Measurements from ENCODE around the gene DNER.

The DNER gene

DNA sequence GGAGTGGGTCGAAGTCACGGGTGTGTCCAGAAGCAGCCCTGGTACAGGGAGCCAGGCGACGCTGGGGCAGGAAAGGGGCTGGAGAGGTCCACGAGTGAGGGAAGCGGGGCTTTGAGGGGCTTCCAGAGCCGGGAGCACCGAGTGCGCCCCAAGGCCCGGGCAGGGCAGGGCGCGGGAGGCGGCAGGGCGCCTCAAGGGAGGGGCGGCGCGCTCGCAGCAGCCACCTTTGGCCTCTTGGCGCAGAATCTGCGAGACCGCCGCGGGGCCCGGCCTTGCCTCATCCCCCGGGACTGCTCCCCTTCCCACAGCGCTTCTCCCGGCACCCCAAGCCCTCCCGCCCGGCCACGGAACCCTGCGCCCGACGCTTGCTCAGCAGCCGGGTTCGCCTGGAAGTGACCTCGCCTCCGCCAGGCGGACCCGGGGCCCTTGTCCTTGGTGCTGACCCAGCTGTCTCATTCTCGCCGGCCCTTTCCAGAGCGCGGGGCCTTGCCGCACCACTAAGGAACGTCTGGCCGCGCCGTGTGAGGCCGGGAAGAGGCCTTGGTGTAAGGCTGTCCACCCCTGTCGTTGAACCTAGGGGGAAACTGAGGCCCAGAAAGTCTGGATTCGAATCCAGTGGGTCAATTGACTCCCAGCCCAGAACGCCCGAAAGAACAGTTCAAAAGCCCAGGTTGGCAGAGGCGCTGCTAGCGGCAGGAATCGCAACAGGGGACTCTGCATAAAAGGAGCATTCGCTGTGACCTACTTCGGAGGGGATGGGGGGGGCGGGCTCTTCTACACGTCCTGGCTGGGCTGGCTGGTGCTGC is 584 bp upstream of the DNER start:
- peak; percentile 79 for DNase-seq (ENCODE audit: low read depth)
- peak overlapping the region; percentile 60 for H3K4me3 ChIP-seq (ENCODE audit: low read depth, low read length)
- TF ChIP-seq CTCF (conservative IDR thresholded peaks at IDR 0.05; ENCODE audit: low read depth, low read length), result no peak

- TF ChIP-seq CTCF (conservative IDR thresholded peaks at IDR 0.05; ENCODE audit: low read depth, low read length), result no peak
- DNase-seq (ENCODE audit: low read depth), result peak; percentile 37
- H3K4me3 ChIP-seq (ENCODE audit: low read depth, low read length), result peak overlapping the region; percentile 60
These were observed 830 bp downstream of the DNER start for GRCh38 chr2:229713371-229714079.

- no peak overlapping the region for H3K4me3 ChIP-seq (ENCODE audit: low read depth, low read length)
- TF ChIP-seq CTCF (conservative IDR thresholded peaks at IDR 0.05; ENCODE audit: low read depth, low read length), result no peak
- DNase-seq (ENCODE audit: low read depth), result peak; percentile 45
These were observed 2.2 kb downstream of the DNER start for GRCh38 chr2:229712136-229712535.

DNA sequence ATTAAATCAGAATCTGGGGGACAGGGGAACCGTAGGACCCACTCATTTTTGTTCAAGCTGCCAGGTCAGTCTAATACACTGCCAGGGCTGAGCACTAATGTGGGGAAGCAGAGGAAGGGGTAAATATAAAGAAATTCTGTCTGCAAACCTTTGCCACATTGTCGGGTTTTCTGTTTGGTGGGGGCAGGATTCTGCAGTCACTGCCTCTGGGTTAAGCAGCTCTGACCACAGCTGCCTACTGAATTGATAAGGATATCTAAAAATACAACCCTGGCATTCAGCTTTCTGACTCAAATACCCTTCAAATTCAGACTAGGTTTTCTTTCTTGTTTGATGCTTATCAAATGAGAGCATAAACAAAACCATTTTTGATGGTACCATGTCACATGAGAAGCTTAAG is 6.0 kb downstream of the DNER start:
- H3K4me3 ChIP-seq (ENCODE audit: low read depth, low read length), result no peak overlapping the region
- DNase-seq (ENCODE audit: low read depth), result no peak
- no peak for TF ChIP-seq CTCF (conservative IDR thresholded peaks at IDR 0.05; ENCODE audit: low read depth, low read length)

DNA sequence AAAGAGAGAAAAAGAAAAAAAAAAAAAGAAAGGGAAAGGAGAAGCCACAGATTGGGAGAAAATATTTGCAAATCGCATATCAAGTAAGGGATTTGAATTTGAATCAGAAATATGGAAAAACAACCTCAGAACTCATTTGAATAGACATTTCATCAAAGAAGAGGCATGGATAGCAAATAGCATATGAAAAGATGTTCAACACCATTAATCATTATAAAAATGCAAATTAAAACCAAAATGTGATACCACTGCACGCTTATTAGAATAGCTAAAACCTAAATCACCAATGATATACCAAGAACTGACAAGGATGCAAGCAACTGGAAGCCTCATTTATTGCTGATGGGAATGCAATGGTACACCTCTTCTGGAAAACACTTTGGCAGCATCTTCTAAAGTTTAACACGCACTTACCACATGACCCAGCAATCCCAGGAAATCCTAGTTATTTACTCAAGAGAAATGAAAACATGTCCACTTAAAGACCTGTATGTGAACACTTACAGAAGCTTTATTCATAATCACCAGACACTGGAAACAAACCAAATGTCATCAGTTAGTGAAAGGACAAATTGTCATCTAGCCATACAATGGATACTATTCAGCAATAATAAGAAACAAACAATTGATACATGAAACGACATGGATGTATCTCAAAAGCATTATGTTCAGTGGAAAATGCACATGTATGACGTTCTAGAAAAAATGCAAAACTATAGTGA is 10.3 kb downstream of the DNER start:
- H3K4me3 ChIP-seq (ENCODE audit: low read depth, low read length), result no peak overlapping the region
- TF ChIP-seq CTCF (conservative IDR thresholded peaks at IDR 0.05; ENCODE audit: low read depth, low read length), result no peak
- DNase-seq (ENCODE audit: low read depth), result no peak

DNA sequence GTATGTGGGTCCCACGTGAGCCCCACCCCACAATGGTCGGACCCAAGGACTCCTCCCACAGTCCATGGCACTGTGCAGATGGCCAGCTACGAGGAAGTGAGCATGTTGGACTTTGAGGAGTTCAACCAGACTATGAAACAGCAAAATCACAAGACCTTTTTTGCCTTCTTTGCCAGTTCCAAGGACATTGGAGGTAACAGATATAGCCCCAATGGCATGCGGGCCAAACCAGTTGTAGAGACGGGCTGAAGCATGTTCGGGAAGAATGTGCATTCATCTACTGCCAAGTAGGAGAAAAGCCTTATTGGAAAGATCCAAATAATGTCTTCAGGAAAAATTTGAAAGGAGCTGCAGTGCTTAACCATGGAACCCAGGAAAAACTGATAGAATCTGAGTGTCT is 12.6 kb downstream of the DNER start:
- no peak for DNase-seq (ENCODE audit: low read depth)
- H3K4me3 ChIP-seq (ENCODE audit: low read depth, low read length), result no peak overlapping the region
- TF ChIP-seq CTCF (conservative IDR thresholded peaks at IDR 0.05; ENCODE audit: low read depth, low read length), result no peak

All from choroid plexus epithelial cell (primary cell).